ENCODE data around the gene HCN2.

DNA sequence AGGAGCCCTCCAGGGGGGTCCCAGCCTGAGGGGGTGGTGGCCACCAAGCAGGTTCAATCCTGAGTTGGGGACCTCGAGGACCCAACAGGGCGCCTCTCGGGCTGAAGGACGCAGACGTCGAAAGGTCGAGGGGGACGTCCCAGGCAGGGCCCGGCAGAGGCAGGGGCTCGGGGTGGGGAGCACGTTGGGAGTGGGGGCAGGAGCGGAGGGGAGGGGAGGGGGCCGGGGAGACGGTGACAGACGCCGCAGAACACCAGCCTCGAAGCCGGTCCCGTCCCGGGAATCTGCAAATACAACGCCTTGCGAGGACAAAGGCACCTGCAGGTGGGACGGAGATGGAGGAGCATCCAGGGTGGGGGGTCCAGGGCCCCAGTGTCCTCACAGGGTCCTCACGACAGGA is 54.1 kb downstream of the HCN2 start:
- TF ChIP-seq, protein P1, sequence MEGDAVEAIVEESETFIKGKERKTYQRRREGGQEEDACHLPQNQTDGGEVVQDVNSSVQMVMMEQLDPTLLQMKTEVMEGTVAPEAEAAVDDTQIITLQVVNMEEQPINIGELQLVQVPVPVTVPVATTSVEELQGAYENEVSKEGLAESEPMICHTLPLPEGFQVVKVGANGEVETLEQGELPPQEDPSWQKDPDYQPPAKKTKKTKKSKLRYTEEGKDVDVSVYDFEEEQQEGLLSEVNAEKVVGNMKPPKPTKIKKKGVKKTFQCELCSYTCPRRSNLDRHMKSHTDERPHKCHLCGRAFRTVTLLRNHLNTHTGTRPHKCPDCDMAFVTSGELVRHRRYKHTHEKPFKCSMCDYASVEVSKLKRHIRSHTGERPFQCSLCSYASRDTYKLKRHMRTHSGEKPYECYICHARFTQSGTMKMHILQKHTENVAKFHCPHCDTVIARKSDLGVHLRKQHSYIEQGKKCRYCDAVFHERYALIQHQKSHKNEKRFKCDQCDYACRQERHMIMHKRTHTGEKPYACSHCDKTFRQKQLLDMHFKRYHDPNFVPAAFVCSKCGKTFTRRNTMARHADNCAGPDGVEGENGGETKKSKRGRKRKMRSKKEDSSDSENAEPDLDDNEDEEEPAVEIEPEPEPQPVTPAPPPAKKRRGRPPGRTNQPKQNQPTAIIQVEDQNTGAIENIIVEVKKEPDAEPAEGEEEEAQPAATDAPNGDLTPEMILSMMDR (conservative IDR thresholded peaks at IDR 0.05) = no peak
- no peak for TF ChIP-seq EZH2 (IDR thresholded peaks at IDR 0.05; ENCODE audit: low read depth)

Measured in PC-9 (cell line).